SK-N-SH (cell line): ENCODE measurements around the gene IGFL4. TPM values are rescaled to one million over a fixed set of nuclear protein-coding genes. Genes with fewer than 3 reads are reported as not detected.

ENCODE experiments used
- CTCF ChIA-PET: fragments of 300-600, 350-600 bp; formaldehyde crosslinking; extraction: SDS; loops from one replicate; lab custom pipeline; 2021; lab: Yijun Ruan, JAX
- POLR2A ChIA-PET: fragments of 350-600 bp; sonication (Branson Sonifier 250); formaldehyde crosslinking; extraction: SDS; loops from one replicate; lab custom pipeline; 2020; ENCODE audit warnings: antibody characterized with exemption, inconsistent platforms; lab: Yijun Ruan, JAX
- DNase-seq: peaks from one replicate; pipeline ENCODE4 v3.0.0; 2012
- H2AFZ ChIP-seq: fragments of 200-600 bp; sonication (generic); 2 replicates; pipeline ENCODE4 v1.8.1; 2016; ENCODE audit warnings: antibody characterized with exemption, mild to moderate bottlenecking, low read depth
- H3F3A ChIP-seq: fragments of 200-600 bp; sonication (generic); replicated peaks from 2 replicates; pipeline ENCODE3; 2016; ENCODE audit warnings: antibody characterized with exemption, mild to moderate bottlenecking; ENCODE audit not compliant: insufficient read depth
- H3K27ac ChIP-seq, 2 experiments: fragments of 200-500 bp in 1 of 2; fragments of 200-600 bp in 1 of 2; sonication (Bioruptor generic) in 1 of 2; sonication (generic), shearing (Covaris generic) in 1 of 2; 2 replicates each; pipeline versions ENCODE4 v1.5.1 to v1.6.1; 2014 to 2016; ENCODE audit warnings: low read depth in 2 of 2, inconsistent platforms in 1 of 2, low read length in 1 of 2, mild to moderate bottlenecking in 1 of 2, mixed read lengths in 1 of 2
- H3K27me3 ChIP-seq: fragments of 200-600 bp; sonication (generic), shearing (Covaris generic); 2 replicates; pipeline ENCODE4 v1.6.1; 2016; ENCODE audit warnings: mixed run types; ENCODE audit not compliant: insufficient read depth
- H3K36me3 ChIP-seq, 2 experiments: fragments of 200-500 bp in 1 of 2; fragments of 200-600 bp in 1 of 2; sonication (Bioruptor generic) in 1 of 2; sonication (generic) in 1 of 2; replicated peaks in 1 of 2; 2 replicates each; pipeline versions ENCODE3 to v1.5.1; 2014 to 2016; ENCODE audit warnings: low read length in 1 of 2, mild to moderate bottlenecking in 1 of 2; ENCODE audit not compliant: insufficient read depth in 2 of 2, control insufficient read depth in 1 of 2
- H3K4me1 ChIP-seq, 2 experiments: fragments of 200-500 bp in 1 of 2; fragments of 200-600 bp in 1 of 2; sonication (Bioruptor generic) in 1 of 2; sonication (generic), shearing (Covaris generic) in 1 of 2; 2 replicates each; pipeline versions ENCODE4 v1.5.1 to v1.6.1; 2014 to 2016; ENCODE audit warnings: low read depth in 1 of 2, low read length in 1 of 2, mixed run types in 1 of 2; ENCODE audit not compliant: insufficient read depth in 2 of 2, control insufficient read depth in 1 of 2
- H3K4me2 ChIP-seq: fragments of 200-600 bp; sonication (generic), shearing (Covaris generic); 2 replicates; pipeline ENCODE4 v1.6.1; 2017; ENCODE audit warnings: mixed run types
- H3K4me3 ChIP-seq, 2 experiments: fragments of 200-500 bp in 1 of 2; fragments of 200-600 bp in 1 of 2; sonication (Bioruptor generic) in 1 of 2; sonication (generic), shearing (Covaris generic) in 1 of 2; 2 replicates each; pipeline versions ENCODE4 v1.5.1 to v1.8.1; 2014 to 2016; ENCODE audit warnings: low read depth in 2 of 2, inconsistent platforms in 1 of 2, low read length in 1 of 2, mild to moderate bottlenecking in 1 of 2, mixed read lengths in 1 of 2, moderate library complexity in 1 of 2
- H3K79me2 ChIP-seq: fragments of 200-600 bp; sonication (generic); 2 replicates; pipeline ENCODE4 v1.8.1; 2017; ENCODE audit warnings: mild to moderate bottlenecking; ENCODE audit not compliant: insufficient read depth
- H3K9ac ChIP-seq: fragments of 200-600 bp; sonication (generic); 2 replicates; pipeline ENCODE4 v1.6.1; 2017; ENCODE audit warnings: mixed run types
- H3K9me2 ChIP-seq: fragments of 200-600 bp; sonication (generic); 2 replicates; pipeline ENCODE4 v1.6.1; 2017; ENCODE audit warnings: mixed run types
- H3K9me3 ChIP-seq: fragments of 200-600 bp; sonication (generic); 2 replicates; pipeline ENCODE4 v1.6.1; 2017; ENCODE audit warnings: mixed run types, mild to moderate bottlenecking, moderate library complexity
- H4K20me1 ChIP-seq: fragments of 200-600 bp; sonication (generic); 2 replicates; pipeline ENCODE4 v1.6.1; 2017; ENCODE audit warnings: mild to moderate bottlenecking, mixed run types; ENCODE audit not compliant: insufficient read depth
- CTCF ChIP-seq: fragments of 200-600 bp; sonication (generic); IDR thresholded peaks from 2 replicates; pipeline ENCODE4 v1.6.1; 2017; ENCODE audit warnings: antibody characterized with exemption, mild to moderate bottlenecking, moderate library complexity
- FOXJ3 ChIP-seq: sonication (generic); formaldehyde crosslinking; IDR thresholded peaks from 2 replicates; pipeline ENCODE4 v1.5.1; 2020; ENCODE audit warnings: mild to moderate bottlenecking, missing genetic modification reagents
- FOXM1 ChIP-seq: IDR thresholded peaks from 2 replicates; pipeline ENCODE4 v1.4.0; 2012; ENCODE audit warnings: low read depth, mild to moderate bottlenecking
- GABPA ChIP-seq: IDR thresholded peaks from 2 replicates; pipeline ENCODE4 v1.4.0; 2012; ENCODE audit warnings: low read depth, mild to moderate bottlenecking
- GATA2 ChIP-seq: sonication (generic); formaldehyde crosslinking; IDR thresholded peaks from 2 replicates; pipeline ENCODE4 v1.5.0; 2020; ENCODE audit warnings: mild to moderate bottlenecking, missing genetic modification reagents
- JUND ChIP-seq: IDR thresholded peaks from 2 replicates; pipeline ENCODE4 v1.4.0; 2012
- NRF1 ChIP-seq: IDR thresholded peaks from 2 replicates; pipeline ENCODE4 v1.6.1; 2012; ENCODE audit warnings: low read depth, mild to moderate bottlenecking, low read length
- TCF12 ChIP-seq: IDR thresholded peaks from 2 replicates; pipeline ENCODE4 v1.4.0; 2012
- WGBS: methylation state at CpG from one replicate; pipeline ENCODE4 v1.1.6; 2017; ENCODE audit warnings: low lambda C conversion rate; 5-methylcytosine and 5-hydroxymethylcytosine counted together
- polyA plus RNA-seq, 3 experiments: library from polyadenylated mRNA; depleted of rRNA; stranded (reverse); fragments of >200 nt; gene quantifications; 2 replicates each; pipeline ENCODE4 v1.2.3, GENCODE V29; 2012
- TF ChIP-seq, protein P1 (sequence below): IDR thresholded peaks from 2 replicates; pipeline ENCODE4 v1.4.0; 2012; ENCODE audit warnings: low read depth

IGFL4 gene
- polyA plus RNA-seq, 1 of the 3 experiments (the other 2 are of a cell fraction), result not detected

DNA sequence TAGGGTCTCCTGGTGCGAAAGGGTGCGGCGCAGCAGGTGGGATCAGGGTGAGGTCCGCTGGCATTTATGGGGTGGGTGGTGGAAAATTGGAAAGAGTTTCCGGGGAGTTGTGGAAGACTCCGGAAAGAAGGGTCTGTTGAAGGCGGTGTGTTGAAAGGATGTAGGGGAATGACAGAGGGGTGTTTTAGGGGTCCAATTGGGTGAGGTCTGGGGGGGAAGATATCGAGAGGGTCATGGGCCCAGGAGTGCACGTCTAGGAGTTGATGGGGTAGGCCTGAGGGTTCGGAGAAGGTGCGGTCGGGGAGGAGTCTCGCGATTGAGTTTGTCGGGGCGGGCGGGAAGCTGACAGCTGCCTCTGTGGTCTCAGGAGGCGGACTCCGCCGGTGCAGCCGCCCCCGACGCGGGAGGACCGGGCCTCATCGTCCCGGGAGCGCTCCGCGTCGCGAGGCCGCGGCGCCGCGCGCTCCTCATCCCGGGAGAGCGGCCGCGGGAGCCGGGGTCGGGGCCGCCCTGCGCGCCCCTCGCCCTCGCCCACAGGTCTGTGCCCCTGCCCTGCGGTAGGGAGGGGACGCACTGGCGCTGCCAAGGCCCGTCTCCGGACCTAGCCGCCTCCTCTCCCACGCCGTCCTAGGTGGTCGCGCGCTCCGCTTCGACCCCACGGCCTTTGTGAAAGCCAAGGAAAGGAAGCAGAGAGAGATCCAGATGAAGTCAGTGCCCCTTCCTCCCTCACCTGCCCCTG lies 24.9 kb downstream of the IGFL4 start:
- peak; percentile 61 for DNase-seq
- Histone ChIP-seq H3K79me2 (no peaks in the 10 kb centered on the region), H2AFZ (peak overlapping the region; percentile 47; the same call in 1 of the 2 replicates), H3K9ac (no peak overlapping the region), H3K27me3 (no peaks in the 10 kb centered on the region), H4K20me1 (peaks cover 30% of the 10 kb centered on the region), H3K4me3 (peak overlapping the region; percentile 57 to 68), H3K4me2 (peak overlapping the region; percentile 89), H3K9me3 (no peaks in the 10 kb centered on the region), H3K36me3 (no peaks in the 10 kb centered on the region), H3F3A (peaks cover 16% of the 10 kb centered on the region), H3K4me1 (peaks cover 0 to 22% of the 10 kb centered on the region in 2 experiments; a peak in 2 of 4 replicates), H3K9me2 (no peaks in the 10 kb centered on the region), H3K27ac (no peak overlapping the region)
- ChIA-PET CTCF (interaction anchor here (0.6 to 2.7 kb wide), 20 partner anchors 9 to 657 kb away, joined by 3 to 20 read pairs (median 5); partner anchors contain the start of gene CCDC61), POLR2A (no interaction called here)
- TF ChIP-seq CTCF (no peak), NRF1 (no peak), GABPA (no peak), TCF12 (no peak), FOXM1 (no peak), JUND (no peak), FOXJ3 (CRISPR knock-in tag) (no peak)
- TF ChIP-seq, protein P1, sequence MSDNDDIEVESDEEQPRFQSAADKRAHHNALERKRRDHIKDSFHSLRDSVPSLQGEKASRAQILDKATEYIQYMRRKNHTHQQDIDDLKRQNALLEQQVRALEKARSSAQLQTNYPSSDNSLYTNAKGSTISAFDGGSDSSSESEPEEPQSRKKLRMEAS, result no peak
- 19% methylated on average over 27 of the region's 63 CpGs for WGBS

DNA sequence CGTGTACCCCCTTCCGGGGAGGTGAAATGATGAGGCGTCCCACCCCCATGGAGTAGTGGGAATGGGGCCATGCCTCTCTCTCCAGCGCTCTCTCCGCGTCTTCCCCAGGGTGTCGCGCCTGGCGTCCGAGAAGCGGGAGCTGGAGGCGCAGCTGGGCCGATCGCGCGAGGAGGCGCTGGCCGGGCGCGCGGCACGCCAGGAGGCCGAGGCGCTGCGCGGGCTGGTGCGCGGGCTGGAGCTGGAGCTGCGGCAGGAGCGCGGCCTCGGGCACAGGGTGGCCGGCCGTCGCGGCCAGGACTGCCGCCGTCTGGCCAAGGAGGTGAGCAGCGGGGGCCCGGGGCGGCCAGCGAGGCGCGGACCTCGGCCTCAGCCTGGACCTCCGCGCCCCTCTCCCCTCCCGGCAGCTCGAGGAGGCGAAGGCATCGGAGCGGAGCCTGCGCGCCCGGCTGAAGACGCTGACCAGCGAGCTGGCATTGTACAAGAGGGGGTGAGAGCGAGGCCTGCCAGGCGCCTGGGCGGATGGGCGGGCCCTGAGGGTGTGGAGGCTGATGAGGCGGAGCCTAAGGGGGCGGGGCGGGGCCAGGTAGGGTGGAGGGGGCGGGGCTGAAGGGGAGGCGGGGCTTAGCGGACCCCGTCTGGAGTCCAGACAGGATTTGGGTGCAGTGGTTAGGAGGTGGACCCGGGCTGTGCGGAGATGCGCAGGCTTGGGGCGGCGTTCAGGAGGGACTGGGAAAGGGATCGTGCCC lies 25.7 kb downstream of the IGFL4 start:
- Histone ChIP-seq H3K4me1 (peaks cover 0 to 22% of the 10 kb centered on the region in 2 experiments; a peak in 2 of 4 replicates), H4K20me1 (peaks cover 24% of the 10 kb centered on the region), H3K27me3 (no peaks in the 10 kb centered on the region), H3K4me2 (0 out of 2 replicates have a peak overlapping the region, but pooled peaks have one; percentile 89), H2AFZ (no peak overlapping the region), H3F3A (peaks cover 10% of the 10 kb centered on the region)
- TF ChIP-seq NRF1 (peak; percentile 45), GATA2 (CRISPR knock-in tag) (no peak)
- TF ChIP-seq, all 33 proteins: peak for 1
- ChIA-PET CTCF (interaction anchor here (0.6 to 2.7 kb wide), 11 partner anchors 10 to 989 kb away, joined by 3 to 20 read pairs (median 5); partner anchors contain the start of gene CCDC61), POLR2A (no interaction called here)
- Histone ChIP-seq H3K9me3 (no peaks in the 10 kb centered on the region), H3K9me2 (no peaks in the 10 kb centered on the region), H3K4me3 (peak overlapping the region in 1 of 2 experiments; percentile 33; a peak in 2 of 4 replicates), H3K27ac (no peak overlapping the region), H3K9ac (no peak overlapping the region), H3K79me2 (no peaks in the 10 kb centered on the region), H3K36me3 (no peaks in the 10 kb centered on the region)
- WGBS, result 16% methylated on average over 30 of the region's 74 CpGs
- DNase-seq, result peak; percentile 93
